ENCODE results near the gene XAGE3. TPM values are rescaled to one million over a fixed set of nuclear protein-coding genes. Genes with fewer than 3 reads are reported as not detected.
"Not testable (repeated sequence)": the region's sequence is repeated elsewhere in the genome, so short reads cannot be mapped to it uniquely, and the experiment has no call there.

XAGE3 gene
- polyA plus RNA-seq, 4 donors, result not detected

DNA sequence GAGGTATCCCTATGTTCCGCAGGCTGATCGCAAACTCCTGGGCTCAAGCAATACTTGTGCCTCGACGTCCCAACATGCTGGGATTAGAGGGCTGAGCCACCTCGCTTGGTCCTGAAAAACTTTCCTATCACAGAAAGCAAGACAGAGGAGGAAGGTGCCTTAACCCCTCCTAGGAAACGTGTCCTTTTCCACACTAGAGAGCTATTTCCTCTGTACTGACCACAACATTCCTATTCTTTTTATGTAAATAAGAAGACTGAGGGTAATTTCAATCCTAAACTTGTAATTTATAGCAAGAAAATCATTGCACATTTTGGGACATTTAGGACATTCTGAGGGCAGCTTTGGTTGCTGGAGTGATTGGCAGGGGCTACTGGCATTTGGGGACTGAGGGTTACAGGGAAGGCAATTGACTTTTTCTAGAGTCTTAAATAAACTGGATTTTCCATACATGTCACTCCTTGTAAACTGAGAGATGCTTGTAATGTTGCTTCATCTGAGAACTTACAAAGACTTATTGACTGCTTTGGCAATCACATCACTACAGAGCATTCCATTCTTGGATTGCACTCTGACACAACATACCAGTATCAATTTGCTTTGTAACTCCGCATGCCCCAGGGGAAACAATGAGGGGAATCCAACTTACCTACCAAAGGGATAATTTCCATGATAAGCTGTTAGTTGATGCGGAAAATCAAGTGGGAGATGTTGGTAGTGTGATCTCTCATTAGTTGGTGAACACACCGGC lies 15.6 kb downstream of the XAGE3 start:
- no peak for DNase-seq (ENCODE audit: low read depth in 4 of 4, low spot score in 3 of 4)

DNA sequence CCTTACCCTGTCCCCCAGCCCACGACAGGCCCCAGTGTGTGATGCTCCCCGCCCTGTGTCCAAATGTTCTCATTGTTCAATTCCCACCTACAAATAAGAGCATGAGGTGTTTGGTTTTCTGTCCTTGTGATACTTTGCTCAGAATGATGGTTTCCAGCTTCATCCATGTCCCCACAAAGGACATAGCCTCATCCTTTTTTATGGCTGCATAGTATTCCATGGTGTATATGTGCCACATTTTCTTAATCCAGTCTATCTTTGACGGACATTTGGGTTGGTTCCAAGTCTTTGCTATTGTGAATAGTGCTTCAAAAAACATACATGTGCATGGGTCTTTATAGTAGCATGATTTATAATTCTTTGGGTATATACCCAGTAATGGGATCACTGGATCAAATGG lies 24.3 kb downstream of the XAGE3 start:
- not testable (repeated sequence) for DNase-seq (ENCODE audit: low read depth in 4 of 4, low spot score in 3 of 4)

- no peak for DNase-seq (ENCODE audit: low read depth in 4 of 4, low spot score in 3 of 4)
Measured at GRCh38 chrX:52839137-52839536, 28.7 kb downstream of the XAGE3 start.

- no peak for DNase-seq (ENCODE audit: low read depth in 4 of 4, low spot score in 3 of 4)
Measured at GRCh38 chrX:52830551-52830950, 37.3 kb downstream of the XAGE3 start.

- no peak for DNase-seq (ENCODE audit: low read depth in 4 of 4, low spot score in 3 of 4)
Measured at GRCh38 chrX:52824608-52825007, 43.3 kb downstream of the XAGE3 start.

GRCh38 chrX:52821079-52821760 lies 46.7 kb downstream of the XAGE3 start:
- DNase-seq (ENCODE audit: low read depth in 4 of 4, low spot score in 3 of 4), result no peak

DNA sequence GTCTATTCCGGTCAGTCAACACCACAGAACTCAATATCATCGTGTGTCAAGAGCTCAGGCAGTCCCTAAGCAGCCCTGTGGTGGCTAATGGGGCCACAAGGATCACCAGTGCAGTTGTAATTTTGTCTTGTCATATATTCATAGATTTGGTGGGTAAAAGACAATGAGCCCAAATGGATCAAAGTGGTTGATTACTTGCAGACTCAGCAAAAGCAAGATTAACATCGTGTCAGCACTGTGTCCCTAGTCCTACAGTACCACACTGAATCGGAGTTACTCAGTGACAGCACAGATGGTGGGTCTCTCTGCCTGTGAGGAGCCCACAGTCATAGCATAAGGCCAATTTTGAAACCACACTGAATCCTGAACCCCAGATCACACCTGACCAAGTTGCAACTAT lies 48.1 kb downstream of the XAGE3 start:
- DNase-seq (ENCODE audit: low read depth in 4 of 4, low spot score in 3 of 4), result no peak

Other genes with a start within 250 kb of the XAGE3 start
- not detected for gene SSX7, start 213.2 kb downstream of the XAGE3 start, polyA plus RNA-seq (ENCODE audit: insufficient read length in 4 of 4)
- gene SSX2, start 160.9 kb downstream of the XAGE3 start, polyA plus RNA-seq (ENCODE audit: insufficient read length in 4 of 4), result not detected
- gene SSX2B, start 116.8 kb downstream of the XAGE3 start, polyA plus RNA-seq (ENCODE audit: insufficient read length in 4 of 4), result not detected
- not detected for gene SPANXN5, start 70.7 kb downstream of the XAGE3 start, polyA plus RNA-seq (ENCODE audit: insufficient read length in 4 of 4)
- gene XAGE5, start 56.8 kb downstream of the XAGE3 start, polyA plus RNA-seq (ENCODE audit: insufficient read length in 4 of 4), result not detected
- gene FAM156B, start 29.2 kb upstream of the XAGE3 start, polyA plus RNA-seq (ENCODE audit: insufficient read length in 4 of 4), result 10 to 100 TPM; 12.1 to 22.5 (median 16.4) TPM
- gene FAM156A, start 90.4 kb upstream of the XAGE3 start, polyA plus RNA-seq (ENCODE audit: insufficient read length in 4 of 4), result 10 to 100 TPM; 21.5 to 42.1 (median 27.7) TPM
- gene GPR173, start 180.7 kb upstream of the XAGE3 start, polyA plus RNA-seq (ENCODE audit: insufficient read length in 4 of 4), result 10 to 100 TPM; 14.1 to 24.5 (median 17.1) TPM
- 10 to 100 TPM; 31.2 to 43.8 (median 34.5) TPM for gene TSPYL2, start 214.3 kb upstream of the XAGE3 start, polyA plus RNA-seq (ENCODE audit: insufficient read length in 4 of 4)
- gene KANTR, start 226.1 kb upstream of the XAGE3 start, polyA plus RNA-seq (ENCODE audit: insufficient read length in 4 of 4), result 10 to 100 TPM; 12.1 to 37.6 (median 26.7) TPM

Data from left renal pelvis (tissue), 4 donors.